ENCODE results near the gene CDC40. TPM values are rescaled to one million over a fixed set of nuclear protein-coding genes. Genes with fewer than 3 reads are reported as not detected.
"Not testable (repeated sequence)": the region's sequence is repeated elsewhere in the genome, so short reads cannot be mapped to it uniquely, and the experiment has no call there.

The CDC40 gene
- total RNA-seq, 1 donor from 2014 or later: 25.8 TPM

DNA sequence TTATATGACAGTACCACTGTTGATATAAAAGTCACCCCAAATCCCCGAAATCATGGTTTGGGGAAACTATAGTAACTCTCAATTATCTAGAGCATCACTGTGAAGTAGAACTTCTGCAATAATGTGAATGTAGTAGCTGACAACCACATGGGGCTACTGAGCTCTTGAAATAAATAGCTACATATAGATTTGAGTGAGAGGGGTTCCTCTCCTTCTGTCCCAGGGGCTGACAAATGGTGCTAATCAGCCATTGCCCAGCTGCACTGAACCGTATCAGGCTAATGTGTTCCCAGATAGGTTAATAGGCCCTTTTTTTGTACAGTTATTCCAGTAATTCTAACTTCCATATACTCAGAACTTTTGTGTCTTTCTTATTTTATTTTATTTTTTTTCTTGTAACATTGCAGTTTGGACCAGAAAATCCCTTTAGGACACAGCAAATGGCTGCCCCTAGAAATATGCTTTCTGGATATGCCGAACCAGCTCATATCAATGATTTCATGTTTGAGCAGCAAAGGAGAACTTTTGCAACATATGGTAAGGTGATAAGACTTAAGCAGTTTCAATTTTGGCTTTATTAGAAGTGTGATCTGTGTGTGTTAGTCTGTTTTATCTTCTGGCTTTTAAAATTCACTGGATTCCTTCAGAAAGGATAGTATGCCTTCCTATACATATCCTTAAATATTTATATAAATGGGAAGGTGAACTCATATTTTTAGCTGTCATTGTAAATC lies 21.1 kb downstream of the CDC40 start:
- no peak for DNase-seq (ENCODE audit: low spot score)

DNA sequence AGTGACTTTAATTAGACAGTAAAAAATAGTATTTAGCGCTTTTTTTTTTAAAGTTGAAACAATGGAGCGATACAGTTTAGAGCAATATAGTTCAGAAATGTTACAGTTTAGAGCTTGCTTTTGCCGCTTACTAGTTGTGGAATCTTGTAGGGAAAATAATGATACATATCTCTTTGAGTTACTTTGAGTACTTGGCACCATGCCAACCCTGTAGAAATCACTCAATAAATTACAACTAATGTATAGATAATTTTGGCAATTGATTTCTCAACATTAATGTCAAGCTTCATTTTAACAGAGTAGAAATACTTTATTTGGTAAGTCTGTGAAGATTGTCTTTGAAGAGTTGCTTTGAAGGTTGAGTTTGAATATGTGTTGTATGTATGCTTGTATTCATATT lies 27.4 kb downstream of the CDC40 start:
- DNase-seq (ENCODE audit: low spot score): no peak

DNA sequence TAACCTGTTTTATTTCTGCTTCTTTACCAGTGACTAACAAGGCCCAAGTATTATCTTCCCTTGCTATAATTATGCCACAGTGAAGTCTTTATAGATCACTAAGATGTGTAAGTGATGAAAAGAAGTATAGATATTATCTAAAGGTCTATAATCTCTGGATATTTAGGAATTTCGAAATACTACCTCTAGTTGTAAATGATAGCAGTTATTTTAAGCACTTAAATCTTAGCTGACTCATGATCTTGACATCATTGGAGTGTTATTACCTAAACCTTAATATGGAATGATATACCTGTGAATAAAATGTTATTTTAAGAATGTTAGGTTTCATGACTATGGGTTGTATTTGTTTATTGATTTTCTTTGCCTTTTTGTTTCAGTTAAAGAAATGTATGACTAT lies 31.5 kb downstream of the CDC40 start:
- DNase-seq (ENCODE audit: low spot score): no peak

DNA sequence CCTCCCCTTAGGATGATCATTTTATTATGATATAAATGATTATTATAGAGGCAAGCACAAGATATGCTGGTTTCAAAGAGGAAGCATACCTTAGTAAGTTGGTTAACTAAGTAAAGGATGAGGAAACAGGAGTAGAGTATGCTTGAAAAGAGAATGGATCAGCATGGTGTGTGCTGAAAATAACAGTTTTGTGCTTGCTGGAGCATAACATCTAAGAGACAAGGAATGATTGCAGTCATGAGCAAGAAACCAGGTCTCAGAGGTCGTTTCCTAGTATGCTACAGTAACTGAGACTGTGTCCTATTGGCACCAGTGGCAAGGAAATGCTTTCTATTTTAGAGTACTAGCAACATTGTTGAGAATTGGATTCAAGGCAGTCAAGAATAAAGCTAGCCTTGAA lies 34.1 kb downstream of the CDC40 start:
- no peak for DNase-seq (ENCODE audit: low spot score)

DNA sequence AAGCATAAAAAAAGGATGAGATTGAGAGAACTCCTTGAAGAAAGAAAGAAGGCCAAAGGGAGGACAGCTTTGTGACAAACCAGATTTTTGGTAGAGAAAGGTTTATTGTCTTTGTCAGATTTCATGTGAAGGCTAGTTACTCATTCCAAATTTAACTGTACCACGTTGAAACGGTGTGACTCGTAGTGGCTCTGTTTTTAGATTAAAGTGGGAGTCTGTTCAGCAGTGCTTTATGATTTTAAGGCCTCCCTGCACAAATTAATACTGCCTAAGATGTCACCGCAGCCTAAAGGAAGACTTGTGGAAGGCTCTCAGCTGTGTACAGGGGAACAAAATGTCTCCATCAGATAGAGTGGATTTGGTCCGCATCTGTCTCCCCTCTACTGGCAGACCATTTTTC lies 35.9 kb downstream of the CDC40 start:
- DNase-seq (ENCODE audit: low spot score): no peak

DNA sequence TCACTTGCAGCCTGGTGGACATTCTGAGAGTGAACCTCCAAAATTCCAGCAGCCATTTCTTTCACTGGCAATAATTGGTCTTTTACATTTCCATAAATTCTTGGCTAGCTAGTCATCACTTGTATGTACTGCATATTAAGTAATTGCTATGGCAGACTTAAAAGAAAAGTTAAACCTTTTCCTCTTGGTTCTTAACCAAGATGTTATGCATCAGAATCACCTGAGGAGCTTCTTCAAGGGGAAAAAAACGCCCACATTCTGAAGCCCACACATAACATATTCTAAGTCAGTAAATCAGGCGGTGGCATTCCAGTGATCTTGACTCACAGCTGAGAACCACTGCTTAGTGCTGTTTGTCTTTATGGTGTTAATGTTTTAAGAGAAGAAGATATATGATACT lies 37.0 kb downstream of the CDC40 start:
- no peak for DNase-seq (ENCODE audit: low spot score)

DNA sequence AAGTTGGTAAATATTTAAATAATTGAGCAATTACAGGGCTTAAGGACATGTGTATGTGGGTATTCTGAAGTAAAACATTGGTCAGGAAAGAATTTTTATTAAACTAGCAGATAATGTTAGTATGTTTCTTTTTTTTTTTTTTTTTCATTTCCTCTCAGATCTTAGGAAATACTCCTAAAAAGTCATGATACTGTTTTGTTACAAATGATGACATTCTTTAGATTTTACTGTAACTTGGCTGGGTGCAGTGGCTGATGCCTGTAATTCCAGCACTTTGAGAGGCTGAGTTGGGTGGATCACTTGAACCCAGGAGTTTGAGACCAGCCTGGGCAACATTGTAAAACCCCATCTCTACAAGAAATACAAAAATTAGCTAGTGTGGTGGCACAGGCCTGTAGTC lies 41.5 kb downstream of the CDC40 start:
- no peak for DNase-seq (ENCODE audit: low spot score)

DNA sequence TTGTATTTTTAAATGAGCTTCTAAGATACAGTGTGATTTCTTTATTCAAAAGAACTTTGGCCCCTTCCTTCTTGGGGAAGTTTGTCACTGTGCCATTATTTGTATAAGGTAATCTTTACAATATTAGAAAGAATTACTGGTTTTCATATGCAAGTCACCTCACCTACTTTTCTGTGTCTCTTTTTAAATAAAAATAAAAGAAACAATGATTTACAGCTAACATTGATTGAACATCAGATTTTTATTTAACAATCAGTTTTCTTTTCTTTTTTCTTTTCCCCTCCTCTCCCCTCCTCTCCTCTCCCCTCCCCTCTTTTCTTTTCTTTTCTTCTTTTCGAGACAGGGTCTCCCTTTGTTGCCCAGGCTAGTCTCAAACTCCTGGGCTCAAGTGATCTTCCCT lies 46.0 kb downstream of the CDC40 start:
- no peak for DNase-seq (ENCODE audit: low spot score)

DNA sequence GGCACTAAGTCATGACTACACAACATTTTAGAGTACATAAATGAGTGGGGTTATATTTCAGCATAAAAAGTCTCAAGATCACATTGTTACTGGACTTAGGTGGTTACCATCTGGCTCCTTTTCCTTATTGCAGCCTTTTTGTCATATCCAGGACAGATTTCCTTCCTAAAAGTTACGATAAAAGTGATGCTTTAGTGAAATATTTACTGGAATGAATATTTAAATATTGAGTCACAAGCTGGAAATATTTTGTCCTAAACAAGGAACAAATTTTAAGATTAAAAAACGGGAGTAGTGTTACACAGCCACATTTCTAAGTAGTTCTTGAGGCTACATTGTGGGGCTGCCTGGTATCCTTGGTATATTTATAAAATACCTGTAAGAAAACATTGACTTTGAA lies 52.2 kb downstream of the CDC40 start:
- no peak for DNase-seq (ENCODE audit: low spot score)

DNA sequence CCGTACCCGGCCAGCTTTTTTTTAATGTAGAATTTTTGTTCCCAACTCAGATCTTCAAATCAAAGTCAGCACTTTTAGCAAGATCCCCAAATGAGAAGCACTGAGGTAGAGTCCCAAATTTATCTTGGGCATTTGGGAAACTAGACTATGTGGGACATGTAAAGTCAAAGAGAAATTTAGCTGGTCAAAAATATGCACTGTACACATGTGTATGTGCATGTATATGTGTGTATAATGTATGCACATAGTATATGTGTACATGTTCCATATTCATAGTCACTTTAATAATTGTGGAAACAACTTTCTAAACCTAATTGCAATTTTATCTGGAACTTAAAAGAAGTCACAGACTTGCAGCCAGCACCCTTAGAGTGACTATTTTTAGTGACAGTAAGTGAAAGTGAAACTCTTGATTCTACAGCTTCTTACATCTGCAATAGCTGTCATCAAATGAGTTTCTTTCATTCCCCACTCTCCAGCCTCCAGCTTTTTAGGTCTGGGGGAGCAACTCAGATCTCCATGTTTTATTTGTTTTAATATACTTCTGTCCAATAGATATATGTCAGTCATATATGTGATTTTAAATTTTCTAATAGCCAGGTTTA lies 53.6 kb downstream of the CDC40 start:
- peak; percentile 11 for DNase-seq (ENCODE audit: low spot score)

DNA sequence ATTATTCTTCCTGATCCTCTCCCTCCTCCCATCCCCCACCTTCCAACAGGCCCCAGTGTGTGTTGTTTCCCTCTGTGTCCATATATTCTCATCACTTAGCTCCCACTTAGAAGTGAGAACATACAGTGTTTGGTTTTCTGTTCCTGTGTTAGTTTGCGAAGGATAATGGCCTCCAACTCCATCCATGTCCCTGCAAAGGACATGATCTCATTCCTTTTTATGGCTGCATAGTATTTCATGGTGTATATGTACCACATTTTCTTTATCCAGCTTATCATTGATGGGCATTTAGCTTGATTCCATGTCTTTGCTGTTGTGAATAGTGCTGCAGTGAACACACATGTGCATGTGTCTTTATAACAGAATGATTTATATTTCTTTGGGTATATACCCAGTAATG lies 55.8 kb downstream of the CDC40 start:
- not testable (repeated sequence) for DNase-seq (ENCODE audit: low spot score)

DNA sequence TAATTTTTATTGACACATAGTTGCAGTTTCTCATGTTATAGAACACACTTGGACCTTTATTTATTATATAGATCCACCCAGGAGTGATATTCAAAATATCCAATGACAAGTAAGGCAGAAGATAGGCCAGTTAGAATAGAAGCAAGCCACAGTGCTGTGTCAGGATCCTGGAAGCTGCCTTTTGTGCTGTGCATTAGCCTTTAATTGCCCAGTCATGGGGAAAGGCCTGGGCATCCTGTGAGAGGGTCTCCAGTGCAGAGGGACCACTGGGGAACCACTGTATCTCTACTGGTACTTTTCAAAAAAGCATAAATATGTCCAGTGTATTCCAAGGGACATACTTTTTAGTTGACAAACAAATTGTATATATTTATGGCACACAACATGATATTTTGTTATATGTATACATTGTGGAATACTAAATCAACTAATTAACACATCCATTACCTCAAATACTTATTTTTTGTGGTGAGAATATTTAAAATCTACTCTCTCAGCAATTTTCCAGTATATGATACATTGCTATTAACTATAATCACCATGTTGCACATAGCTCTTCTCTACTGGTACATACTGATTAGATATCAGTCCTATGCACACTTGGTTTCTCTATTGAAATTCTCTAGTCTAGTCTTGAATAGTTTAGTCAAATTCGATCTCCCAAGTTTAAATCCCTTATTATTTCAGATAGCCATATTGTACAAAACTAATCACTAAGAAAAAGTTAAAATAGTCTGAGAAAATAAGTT lies 59.5 kb downstream of the CDC40 start:
- no peak for DNase-seq (ENCODE audit: low spot score)

DNA sequence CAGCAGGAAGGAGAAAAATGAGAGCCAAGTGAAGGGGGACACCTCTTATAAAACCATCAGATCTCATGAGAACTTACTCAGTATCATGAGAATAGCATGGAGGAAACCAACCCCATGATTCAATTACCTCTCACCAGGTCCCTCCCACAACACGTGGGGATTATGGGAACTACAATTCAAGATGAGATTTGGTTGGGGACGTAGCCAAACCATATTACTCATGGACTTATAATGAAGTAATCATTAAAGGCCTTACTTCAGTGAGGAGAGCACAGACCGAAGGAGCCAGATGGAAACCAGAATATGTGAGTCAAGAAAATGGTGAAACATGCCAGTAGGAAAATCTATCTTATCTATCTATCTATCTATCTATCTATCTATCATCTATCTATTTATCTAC lies 64.4 kb downstream of the CDC40 start:
- DNase-seq (ENCODE audit: low spot score): not testable (repeated sequence)

DNA sequence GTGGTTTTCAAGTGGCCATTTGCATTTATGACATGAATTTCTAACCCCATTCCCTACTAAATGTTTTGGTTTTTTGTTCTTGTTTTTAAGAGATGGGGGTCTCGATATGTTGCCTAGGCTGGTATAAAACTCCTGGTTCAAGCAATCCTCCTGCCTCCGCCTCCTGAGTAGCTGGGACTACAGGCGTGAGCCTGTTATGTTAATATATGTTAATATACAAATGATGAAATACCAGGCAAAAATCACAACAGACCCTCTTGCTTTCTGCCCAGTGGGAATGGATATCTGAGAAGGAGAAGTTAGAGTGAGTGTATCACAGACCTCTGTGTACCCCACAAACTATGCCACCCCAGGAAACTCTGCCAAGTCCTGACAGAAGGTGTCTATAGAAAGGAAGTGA lies 66.2 kb downstream of the CDC40 start:
- DNase-seq (ENCODE audit: low spot score): no peak

DNA sequence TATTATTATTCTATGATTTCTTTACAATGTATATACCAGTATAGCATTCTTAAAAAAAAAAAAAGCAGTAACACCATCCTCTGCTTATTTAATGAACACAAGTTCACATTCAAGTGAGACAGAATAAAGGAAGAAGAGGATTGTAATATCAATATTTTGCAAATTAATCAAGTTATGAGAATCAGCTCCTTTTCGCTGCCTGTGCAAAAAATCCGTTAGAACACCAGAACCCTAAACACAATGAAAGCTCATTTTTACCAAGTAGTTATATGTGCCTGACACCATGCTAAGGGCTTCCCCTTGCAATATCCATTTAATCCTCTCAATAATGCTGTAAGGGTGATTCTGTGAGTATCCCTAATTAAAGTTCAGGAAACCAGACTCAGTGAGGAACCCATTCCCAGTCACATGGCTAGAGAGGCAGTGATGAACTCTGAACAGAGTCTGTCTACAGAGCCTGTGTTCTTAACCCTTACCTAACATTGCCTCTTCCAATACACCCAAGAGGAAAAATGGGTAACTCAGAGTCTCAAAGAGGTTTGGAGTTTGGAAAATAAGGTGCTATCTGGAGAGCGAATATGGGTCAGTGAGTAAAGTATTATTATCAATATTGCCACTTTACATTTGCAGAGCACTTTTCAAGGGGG lies 66.8 kb downstream of the CDC40 start:
- DNase-seq (ENCODE audit: low spot score): no peak

DNA sequence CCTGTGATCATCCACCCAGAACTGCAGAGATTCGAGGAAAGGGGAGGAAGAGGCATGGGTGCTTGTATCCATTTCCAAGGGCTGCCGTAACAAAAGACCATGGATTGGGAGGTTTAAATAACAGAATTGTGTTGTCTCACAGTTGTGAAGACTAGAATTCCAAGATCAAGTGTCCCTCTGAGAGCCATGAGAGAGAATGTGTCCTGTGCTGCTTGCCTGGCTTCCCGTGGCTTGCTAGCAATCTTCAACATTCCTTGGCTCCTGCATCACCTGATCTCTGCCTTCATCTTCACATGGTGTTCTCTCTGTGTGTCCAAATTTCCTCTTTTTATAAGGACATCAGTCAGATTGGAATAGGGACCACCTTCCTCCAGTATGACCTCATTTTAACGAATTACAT lies 69.8 kb downstream of the CDC40 start:
- no peak for DNase-seq (ENCODE audit: low spot score)

DNA sequence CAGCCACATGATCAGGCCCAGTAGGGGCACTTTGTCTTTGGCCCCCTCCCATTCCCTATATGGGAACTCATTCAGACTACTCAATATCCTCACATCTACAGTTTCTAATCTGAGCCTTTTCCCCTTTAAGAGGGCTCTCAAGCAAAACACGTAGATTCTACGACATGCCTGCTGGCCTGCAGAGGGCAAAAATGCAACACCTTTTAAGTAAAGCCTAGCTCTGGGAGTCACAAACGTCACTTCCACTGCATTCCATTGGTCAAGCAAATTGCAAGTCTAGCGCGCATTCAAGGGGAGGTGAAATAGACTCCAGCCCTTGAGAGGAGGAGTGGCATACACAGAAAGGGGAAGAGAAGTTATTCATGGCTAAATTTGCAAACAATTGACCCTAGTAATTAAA lies 70.6 kb downstream of the CDC40 start:
- no peak for DNase-seq (ENCODE audit: low spot score)

DNA sequence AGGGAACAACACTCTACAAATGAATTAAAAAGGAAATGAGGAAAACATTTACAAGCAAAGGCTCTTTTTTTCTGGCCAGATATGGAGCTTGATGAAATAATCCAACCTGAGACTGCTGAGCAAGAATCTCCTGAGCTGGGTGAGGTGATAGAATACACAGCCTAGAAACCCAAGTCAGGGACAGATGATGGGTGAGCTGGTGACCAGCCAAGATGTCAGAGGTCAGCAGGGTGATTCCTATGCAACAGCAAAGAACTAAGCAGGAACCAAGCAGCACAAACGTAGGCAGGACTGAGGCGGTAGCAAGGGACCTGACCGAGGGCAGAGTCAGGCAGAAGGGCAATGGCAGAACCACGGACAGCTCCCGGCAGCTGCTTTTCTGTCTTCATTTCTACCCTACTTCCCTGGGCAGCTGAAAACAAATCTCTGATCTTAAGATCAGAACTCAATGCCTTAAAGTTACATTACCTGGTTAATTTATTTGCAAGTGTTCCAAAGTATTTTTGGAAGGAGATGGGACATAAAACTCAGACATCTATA lies 75.1 kb downstream of the CDC40 start:
- peak; percentile 37 for DNase-seq (ENCODE audit: low spot score)

DNA sequence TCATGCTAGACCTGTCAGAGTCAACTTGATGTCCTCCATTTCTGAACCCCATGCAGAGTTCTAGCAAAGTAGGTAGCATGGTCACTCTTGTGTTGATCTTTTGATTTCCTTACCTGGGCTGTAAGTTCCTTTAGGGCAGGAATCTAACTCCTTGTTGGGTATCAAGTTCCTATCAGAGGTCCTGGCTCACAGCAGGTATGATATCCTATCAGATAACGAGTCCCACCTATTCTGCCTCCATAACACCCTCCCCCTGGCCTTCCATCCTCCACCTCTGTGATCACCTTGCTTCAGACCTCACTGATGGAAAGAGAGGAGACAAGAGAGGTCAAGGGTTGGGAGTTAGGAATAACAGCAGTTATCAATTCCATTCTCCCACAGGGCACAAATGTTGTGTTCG lies 76.1 kb downstream of the CDC40 start:
- DNase-seq (ENCODE audit: low spot score): no peak

DNA sequence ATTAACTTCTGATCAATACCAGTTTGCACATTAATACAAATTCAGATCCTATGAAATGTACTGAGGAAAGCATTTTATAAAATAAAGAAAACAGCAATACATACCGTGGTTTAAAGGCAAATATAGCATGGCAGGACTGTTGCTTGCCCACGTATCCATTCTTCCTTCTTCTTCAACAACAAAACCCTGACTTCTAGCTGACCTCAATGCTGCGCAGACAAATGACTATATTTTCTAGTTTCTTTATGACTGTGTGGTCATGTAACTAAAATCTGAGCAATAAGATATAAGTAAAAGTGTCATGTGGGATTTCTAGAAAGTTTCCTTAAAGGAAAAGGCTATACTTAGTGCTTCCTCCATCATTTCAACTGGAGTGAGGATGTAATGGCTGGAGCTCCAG lies 85.0 kb downstream of the CDC40 start:
- no peak for DNase-seq (ENCODE audit: low spot score)

DNA sequence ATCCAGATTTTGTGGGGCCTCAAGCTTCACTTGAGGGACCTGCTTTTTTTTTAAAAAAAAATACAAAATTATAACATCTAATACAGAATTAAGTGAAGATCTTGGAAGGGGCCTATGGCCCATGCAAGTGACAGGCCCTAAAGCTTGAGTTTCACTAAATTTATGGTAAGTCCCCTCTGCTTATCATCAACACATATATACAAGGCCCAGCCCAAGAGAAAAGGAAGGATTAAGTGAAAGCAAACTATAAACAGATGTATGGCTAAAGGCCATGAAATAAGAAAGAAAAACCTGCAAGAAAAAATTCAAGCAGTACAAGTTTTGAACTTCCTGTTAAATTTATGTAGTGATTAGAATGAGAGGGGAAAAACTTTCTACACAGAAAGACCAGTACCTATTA lies 86.8 kb downstream of the CDC40 start:
- DNase-seq (ENCODE audit: low spot score): peak; percentile 60

DNA sequence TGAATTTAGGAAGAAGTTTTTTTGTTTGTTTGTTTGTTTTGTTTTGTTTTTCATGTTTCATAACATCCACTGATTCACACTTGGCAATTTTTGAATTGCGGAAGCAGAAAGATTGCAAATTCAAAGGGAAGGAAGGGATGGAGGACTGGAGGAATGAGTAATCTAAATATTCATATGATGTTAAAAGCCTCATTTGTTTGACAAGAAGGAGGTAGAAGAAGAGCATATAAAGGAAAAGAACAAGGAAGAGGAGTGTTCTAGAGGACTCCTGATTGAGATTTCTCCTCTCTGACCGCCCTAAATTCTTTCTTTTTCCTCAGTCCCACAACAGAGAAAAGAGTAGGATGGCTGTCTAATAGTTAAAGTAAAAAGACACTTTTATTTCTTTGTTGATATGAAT lies 89.4 kb downstream of the CDC40 start:
- no peak for DNase-seq (ENCODE audit: low spot score)

Measured in umbilical cord (tissue), 2 donors.